Caki2 (cell line): ENCODE measurements around the gene A4GALT. TPM values are rescaled to one million over a fixed set of nuclear protein-coding genes. Genes with fewer than 3 reads are reported as not detected.
"Not testable (repeated sequence)": the region's sequence is repeated elsewhere in the genome, so short reads cannot be mapped to it uniquely, and the experiment has no call there.

ENCODE experiments used
- DNase-seq: peaks from one replicate; pipeline ENCODE4 v3.0.0-alpha.2; 2015; ENCODE audit warnings: low read depth
- in situ Hi-C: cut with HindIII; loops from 2 replicates; pipeline ENCODE4 v1.10.0; 2016; ENCODE audit warnings: low sequenced_read_pairs, low pct_unique_long_range_greater_than_20kb, mixed read lengths
- total RNA-seq: library from RNA; depleted of rRNA; stranded (reverse); fragments of >200 nt; shearing (Covaris generic); gene quantifications from 2 replicates; pipeline ENCODE4 v1.2.3, GENCODE V29; 2014; ENCODE audit warnings: low replicate concordance

Gene A4GALT
- total RNA-seq, 1 experiment from 2014 or later: 8.3 TPM

GRCh38 chr22:42692239-42693054, 28.2 kb downstream of the A4GALT start:
- in situ Hi-C loops: no loop called here

DNA sequence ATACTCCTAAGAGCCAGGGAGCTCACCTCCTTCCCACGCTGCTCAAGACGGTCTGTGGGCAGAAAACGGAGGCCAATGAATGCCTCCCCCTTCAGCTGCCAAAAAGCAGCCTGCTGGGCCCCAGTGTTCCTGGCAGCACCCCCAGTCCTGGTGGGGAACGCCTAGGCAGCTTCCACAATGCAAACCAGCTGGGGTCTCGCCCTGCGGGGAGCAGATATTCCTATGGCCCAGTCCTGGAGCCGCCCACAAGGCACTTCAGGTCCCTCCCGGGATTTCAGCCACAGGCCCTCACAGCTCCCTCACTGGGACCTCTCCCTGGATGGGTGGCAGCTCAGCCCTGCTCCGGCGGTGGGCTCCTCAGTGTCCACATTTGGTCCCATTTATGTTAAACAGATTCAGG, 29.2 kb downstream of the A4GALT start:
- DNase-seq: no peak
- in situ Hi-C loops: no loop called here

More at GRCh38 chr22:42692239-42693054, 28.2 kb downstream of the A4GALT start:
- no peak for DNase-seq

DNA sequence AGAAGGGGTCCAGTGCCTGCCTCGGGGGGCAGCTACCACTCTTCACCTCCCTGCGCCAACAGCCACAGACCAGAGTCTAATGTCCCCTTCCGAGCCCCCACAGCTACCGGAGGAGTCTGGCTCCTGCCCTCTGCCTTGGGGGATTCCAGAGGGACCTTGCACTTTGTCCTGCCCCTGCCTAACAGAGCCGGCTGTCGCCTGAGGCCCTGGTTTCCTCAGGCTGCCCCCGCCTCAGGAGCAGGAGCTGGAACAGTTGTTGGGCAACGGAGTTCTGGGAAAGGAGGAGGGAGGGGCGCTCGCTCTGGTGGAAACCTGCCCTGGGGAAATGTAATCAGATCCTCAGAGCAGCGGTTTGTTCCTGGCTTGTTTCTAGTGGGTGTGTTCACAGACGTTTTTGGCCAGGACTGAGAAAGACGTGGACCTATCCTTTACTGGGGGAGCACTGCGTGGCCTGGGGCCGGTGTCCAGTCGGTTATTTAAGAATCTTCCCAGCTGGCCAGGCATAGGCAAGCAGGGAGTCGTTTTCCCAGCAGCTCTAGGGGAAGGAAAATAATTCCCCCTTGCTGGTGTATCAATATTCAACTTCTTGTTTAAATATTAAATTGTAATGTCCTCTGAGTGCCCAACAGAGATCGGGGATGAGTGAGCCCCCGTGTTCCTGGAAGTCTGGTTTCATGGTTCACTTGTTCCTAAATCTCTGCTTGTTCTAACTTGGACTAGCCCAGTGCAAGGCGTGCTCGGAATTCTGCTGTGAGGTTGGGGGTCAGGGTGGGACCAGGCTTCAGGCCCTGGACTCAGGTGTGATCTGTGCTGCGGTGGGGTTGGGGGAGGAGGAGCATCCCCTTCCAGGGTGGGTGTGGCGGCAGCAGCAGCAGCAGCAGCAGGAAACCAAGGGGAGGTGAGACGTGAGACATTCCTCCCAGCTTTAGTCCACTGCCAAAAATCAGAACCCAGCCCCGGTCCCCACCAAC, 32.1 kb downstream of the A4GALT start:
- in situ Hi-C loops: no loop called here
- peak; percentile 97 for DNase-seq

DNA sequence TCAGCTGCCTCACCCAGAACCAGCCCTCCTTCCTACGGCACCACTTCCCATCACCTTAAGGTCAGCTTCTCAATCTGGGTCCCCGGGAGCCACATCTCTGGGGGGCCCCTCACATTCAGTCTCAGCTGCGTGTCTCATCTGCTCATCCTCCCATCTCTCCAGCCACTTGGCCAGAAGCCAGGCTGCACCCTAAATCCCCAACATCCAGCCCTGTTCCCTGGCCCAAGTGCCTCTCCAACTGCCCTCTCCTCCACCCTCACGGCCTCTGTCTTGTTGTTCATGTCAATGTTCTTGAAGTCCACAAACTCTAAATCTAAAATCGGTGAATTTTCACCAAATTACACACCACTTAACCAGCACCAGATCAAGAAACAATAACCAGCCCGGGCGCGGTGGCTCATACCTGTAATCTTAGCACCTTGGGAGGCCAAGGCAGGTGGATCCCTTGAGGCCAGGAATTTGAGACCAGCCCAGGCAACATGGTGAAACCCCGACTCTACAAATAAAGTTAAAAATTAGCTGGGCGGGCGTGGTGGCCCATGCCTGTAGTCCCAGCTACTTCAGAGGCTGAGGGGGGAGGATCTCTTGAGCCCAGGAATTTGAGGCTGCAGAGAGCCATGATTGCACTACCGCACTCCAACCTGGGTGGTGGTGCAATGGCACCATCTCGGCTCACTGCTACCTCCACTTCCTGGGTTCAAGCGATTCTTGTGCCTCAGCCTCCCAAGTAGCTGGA, 33.7 kb downstream of the A4GALT start:
- in situ Hi-C loops: no loop called here
- DNase-seq: no peak

GRCh38 chr22:42685941-42686653, 34.6 kb downstream of the A4GALT start:
- in situ Hi-C loops: no loop called here
- no peak for DNase-seq

DNA sequence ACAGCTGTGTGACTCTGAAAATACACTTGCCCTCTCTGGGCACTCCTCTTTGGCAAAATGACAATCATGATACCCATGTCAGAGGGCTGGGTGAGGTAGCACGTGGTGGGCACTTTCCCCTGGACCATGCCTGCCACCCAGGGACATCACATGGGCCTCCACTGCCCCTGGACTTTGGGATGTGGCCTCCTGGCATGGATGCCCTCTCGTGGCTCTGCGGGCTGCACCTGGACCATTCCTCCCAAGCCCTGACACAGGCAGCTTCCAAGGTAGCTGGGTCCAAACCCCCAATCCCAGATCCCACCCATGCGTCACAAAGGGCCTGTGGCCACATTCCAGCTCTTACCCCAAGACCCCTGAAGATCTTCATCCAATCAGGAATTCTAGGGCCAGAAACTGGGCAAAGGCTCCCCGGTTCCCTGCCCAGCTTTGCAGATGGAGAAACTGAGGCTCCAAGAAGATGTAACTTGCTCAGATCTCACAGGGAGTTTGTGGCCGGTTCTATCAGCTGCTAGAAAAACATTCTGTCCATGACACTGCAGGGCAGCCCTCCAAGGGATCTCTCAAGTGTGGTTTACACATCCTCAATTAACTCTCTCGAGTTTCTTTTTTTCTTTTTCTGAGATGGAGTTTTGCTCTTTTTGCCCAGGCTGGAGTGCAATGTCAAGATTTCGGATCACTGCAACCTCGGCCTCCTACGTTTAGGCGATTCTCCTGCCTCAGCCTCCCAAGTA, 36.0 kb downstream of the A4GALT start:
- DNase-seq: no peak
- in situ Hi-C loops: no loop called here

- DNase-seq: no peak
- in situ Hi-C loops: no loop called here
Measured at GRCh38 chr22:42683578-42684283, 36.9 kb downstream of the A4GALT start.

- no peak for DNase-seq
- in situ Hi-C loops: no loop called here
Measured at GRCh38 chr22:42682113-42682851, 38.4 kb downstream of the A4GALT start.

DNA sequence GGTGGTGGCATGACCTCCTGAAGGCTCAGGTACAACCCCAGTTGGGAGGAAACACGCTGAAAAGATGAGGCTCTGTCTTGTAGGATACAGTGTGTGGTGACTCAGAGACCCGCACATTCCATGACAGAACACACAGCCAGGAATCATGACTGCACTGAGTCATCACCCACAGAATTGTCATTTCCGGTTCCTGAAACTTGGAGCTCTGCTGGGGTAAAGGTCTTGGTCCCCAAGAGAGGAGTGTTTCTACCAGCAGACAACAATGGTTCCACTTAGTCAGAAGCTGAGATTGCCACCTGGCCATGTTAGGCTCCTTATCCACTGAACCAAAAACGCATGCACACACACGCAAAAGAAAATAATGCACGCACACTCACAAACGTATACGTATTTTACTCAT, 40.0 kb downstream of the A4GALT start:
- in situ Hi-C loops: no loop called here
- DNase-seq: peak; percentile 71

- in situ Hi-C loops: no loop called here
Measured at GRCh38 chr22:42679691-42680090, 41.0 kb downstream of the A4GALT start.

DNA sequence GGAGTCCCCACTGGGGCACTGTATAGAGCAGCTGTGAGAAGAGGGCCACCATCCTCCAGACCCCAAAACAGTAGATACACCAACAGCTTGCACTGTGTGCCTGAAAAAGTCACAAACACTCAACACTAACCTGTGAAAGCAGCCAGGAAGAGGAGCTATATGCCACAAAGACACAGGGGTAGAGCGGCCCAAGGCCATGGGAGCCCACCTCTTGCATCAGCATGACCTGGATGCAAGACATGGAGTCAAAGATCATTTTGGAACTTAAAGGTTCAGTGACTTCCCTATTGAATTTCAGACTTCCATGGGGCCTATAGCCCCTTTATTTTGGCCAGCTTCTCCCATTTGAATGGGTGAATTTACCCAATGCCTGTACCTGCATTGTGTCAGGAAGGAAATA, 41.8 kb downstream of the A4GALT start:
- in situ Hi-C loops: no loop called here
- DNase-seq: no peak

More at GRCh38 chr22:42679691-42680090, 41.0 kb downstream of the A4GALT start:
- DNase-seq: no peak

DNA sequence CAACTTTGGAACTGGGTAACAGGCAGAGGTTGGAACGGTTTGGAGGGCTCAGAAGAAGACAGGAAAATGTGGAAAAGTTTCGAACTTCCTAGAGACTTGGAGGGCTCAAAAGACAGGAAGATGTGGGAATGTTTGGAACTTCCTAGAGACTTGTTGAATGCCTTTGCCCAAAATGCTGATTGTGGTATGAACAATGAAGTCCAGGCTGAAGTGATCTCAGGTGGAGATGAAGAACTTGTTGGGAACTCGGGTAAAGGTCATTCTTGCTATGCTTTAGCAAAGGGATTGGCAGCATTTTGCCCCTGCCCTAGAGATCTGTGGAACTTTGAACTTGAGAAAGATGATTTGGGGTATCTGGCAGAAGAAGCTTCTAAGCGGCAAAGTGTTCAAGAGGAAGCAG, 42.7 kb downstream of the A4GALT start:
- in situ Hi-C loops, DNase-seq: not testable (repeated sequence)

DNA sequence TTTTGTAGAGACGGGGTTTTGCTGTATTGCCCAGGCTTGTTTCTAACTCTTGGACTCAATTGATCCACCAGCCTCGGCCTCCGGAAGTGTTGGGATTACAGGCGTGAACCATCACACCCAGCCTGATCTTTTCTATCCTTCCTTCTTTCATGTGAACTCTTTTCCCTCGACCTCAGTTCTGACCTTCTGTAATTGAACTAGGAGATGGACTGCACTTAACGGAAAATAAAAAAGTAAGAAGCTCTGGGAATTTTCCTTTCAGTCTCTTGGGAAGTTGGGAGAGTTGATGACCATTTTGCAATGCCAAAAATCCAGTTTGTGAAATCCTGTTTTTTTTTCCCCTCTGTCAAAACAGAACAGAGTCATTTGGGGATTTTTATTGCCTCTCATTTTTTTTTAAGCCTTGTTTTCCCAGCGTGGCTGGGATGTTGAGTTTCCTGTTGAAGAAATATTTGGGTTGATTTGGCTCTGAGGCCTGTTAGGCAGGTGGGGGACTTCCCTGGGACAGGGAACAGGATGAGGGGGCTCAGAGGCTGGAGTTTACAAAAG, 44.5 kb downstream of the A4GALT start:
- in situ Hi-C loops: no loop called here
- no peak for DNase-seq

GRCh38 chr22:42673898-42674401, 46.7 kb downstream of the A4GALT start:
- in situ Hi-C loops: no loop called here
- DNase-seq: peak; percentile 33

DNA sequence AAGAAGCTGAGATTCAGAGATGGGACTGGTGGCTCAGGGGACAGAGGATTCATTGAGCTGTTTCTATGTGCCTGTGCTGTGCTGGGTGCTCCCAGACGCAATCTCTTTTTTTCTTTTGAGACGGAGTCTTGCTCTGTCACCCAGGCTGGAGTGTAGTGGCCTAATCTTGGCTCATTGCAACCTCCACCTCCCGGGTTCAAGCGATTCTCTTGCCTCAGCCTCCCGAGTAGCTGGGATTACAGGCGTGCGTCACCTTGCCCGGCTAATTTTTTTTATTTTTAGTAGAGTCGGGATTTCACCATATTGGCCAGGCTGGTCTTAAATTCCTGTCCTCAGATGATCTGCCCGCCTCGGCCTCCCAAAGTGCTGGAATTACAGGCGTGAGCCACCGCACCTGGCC, 47.6 kb downstream of the A4GALT start:
- in situ Hi-C loops, DNase-seq: not testable (repeated sequence)
